Renal pelvis (tissue), 4 donors: ENCODE data around the gene DIAPH3. TPM values are rescaled to one million over a fixed set of nuclear protein-coding genes. Genes with fewer than 3 reads are reported as not detected.
A peak's percentile ranks its signal among the peaks of the same experiment; 100 is the strongest.

ENCODE experiments used
- DNase-seq: peaks from one replicate; pipeline ENCODE4 v3.0.0-alpha.2; 2013
- polyA plus RNA-seq, 3 donors: library from polyadenylated mRNA; unstranded; fragments of 120-200 nt; gene quantifications; one replicate each; pipeline ENCODE4 v1.2.1, GENCODE V29; 2013; ENCODE audit not compliant: insufficient read length in 3 of 3

The DIAPH3 gene
- polyA plus RNA-seq, 3 donors, result 11.5 to 12.9 (median 11.6) TPM

GRCh38 chr13:59721926-59722910 is 441.5 kb downstream of the DIAPH3 start:
- DNase-seq, result no peak

- no peak for DNase-seq
Measured at GRCh38 chr13:59715611-59716010, 448.1 kb downstream of the DIAPH3 start.

- peak; percentile 62 for DNase-seq
Measured at GRCh38 chr13:59710996-59711701, 452.6 kb downstream of the DIAPH3 start.

- no peak for DNase-seq
Measured at GRCh38 chr13:59710416-59710815, 453.3 kb downstream of the DIAPH3 start.

- DNase-seq, result no peak
Measured at GRCh38 chr13:59706101-59706976, 457.4 kb downstream of the DIAPH3 start.

- DNase-seq, result no peak
Measured at GRCh38 chr13:59702269-59702668, 461.5 kb downstream of the DIAPH3 start.

- DNase-seq, result no peak
Measured at GRCh38 chr13:59701261-59701660, 462.5 kb downstream of the DIAPH3 start.

GRCh38 chr13:59700281-59700680 is 463.4 kb downstream of the DIAPH3 start:
- DNase-seq, result no peak

GRCh38 chr13:59696271-59696670 is 467.5 kb downstream of the DIAPH3 start:
- DNase-seq, result no peak

- no peak for DNase-seq
Measured at GRCh38 chr13:59691501-59692066, 472.1 kb downstream of the DIAPH3 start.

- no peak for DNase-seq
Measured at GRCh38 chr13:59690857-59691500, 472.7 kb downstream of the DIAPH3 start.

GRCh38 chr13:59689057-59689456 is 474.7 kb downstream of the DIAPH3 start:
- DNase-seq, result no peak

GRCh38 chr13:59686798-59687394 is 476.8 kb downstream of the DIAPH3 start:
- DNase-seq, result no peak

- DNase-seq, result no peak
Measured at GRCh38 chr13:59684105-59684504, 479.6 kb downstream of the DIAPH3 start.

- DNase-seq, result no peak
Measured at GRCh38 chr13:59681636-59682311, 482.0 kb downstream of the DIAPH3 start.

GRCh38 chr13:59680429-59681024 is 483.2 kb downstream of the DIAPH3 start:
- no peak for DNase-seq

GRCh38 chr13:59679254-59679653 is 484.5 kb downstream of the DIAPH3 start:
- no peak for DNase-seq

- no peak for DNase-seq
Measured at GRCh38 chr13:59677966-59678814, 485.5 kb downstream of the DIAPH3 start.

- DNase-seq, result no peak
Measured at GRCh38 chr13:59677430-59677829, 486.3 kb downstream of the DIAPH3 start.
